ENCODE data around the gene MACROD2. TPM values are rescaled to one million over a fixed set of nuclear protein-coding genes. Genes with fewer than 3 reads are reported as not detected.

Gene MACROD2
- total RNA-seq, 4 donors from 2014 or later: 12.6 to 60.3 (median 18.9) TPM

- Histone ChIP-seq H3K27ac (no peak overlapping the region), H3K36me3 (no peaks in the 10 kb centered on the region), H3K9me3 (no peaks in the 10 kb centered on the region), H3K27me3 (no peaks in the 10 kb centered on the region), H3K4me3 (no peak overlapping the region), H3K4me1 (no peaks in the 10 kb centered on the region)
- 89% methylated on average over 2 of the region's 2 CpGs for WGBS
- DNase-seq (ENCODE audit: low spot score in 2 of 2): no peak
- no peak for TF ChIP-seq POLR2AphosphoS5 (IDR thresholded peaks at IDR 0.05)
- no peak for TF ChIP-seq POLR2A (IDR thresholded peaks at IDR 0.05)
- no peak for TF ChIP-seq CTCF (IDR thresholded peaks at IDR 0.05)
Observed at GRCh38 chr20:15676815-15677214, 1681.5 kb downstream of the MACROD2 start.

GRCh38 chr20:15682690-15683089 is 1687.4 kb downstream of the MACROD2 start:
- Histone ChIP-seq H3K27me3 (no peaks in the 10 kb centered on the region), H3K36me3 (no peaks in the 10 kb centered on the region), H3K27ac (no peak overlapping the region), H3K4me1 (no peaks in the 10 kb centered on the region), H3K9me3 (no peaks in the 10 kb centered on the region), H3K4me3 (no peak overlapping the region)
- no peak for DNase-seq (ENCODE audit: low spot score in 2 of 2)
- TF ChIP-seq CTCF (IDR thresholded peaks at IDR 0.05) (no peak), EP300 (IDR thresholded peaks at IDR 0.05) (no peak), POLR2A (IDR thresholded peaks at IDR 0.05) (no peak), POLR2AphosphoS5 (IDR thresholded peaks at IDR 0.05) (no peak)
- 65% methylated on average over 2 of the region's 2 CpGs for WGBS

- Histone ChIP-seq H3K36me3 (no peaks in the 10 kb centered on the region), H3K9me3 (no peaks in the 10 kb centered on the region), H3K27ac (no peak overlapping the region), H3K4me1 (no peaks in the 10 kb centered on the region), H3K4me3 (no peak overlapping the region), H3K27me3 (no peaks in the 10 kb centered on the region)
- no peak for TF ChIP-seq POLR2AphosphoS5 (IDR thresholded peaks at IDR 0.05)
- TF ChIP-seq EP300 (IDR thresholded peaks at IDR 0.05): no peak
- no peak for TF ChIP-seq POLR2A (IDR thresholded peaks at IDR 0.05)
- TF ChIP-seq CTCF (IDR thresholded peaks at IDR 0.05): no peak
- WGBS: 96% methylated on average over 1 of the region's 1 CpG
- no peak for DNase-seq (ENCODE audit: low spot score in 2 of 2)
Observed at GRCh38 chr20:15692570-15692969, 1697.3 kb downstream of the MACROD2 start.

GRCh38 chr20:15699431-15700146 is 1704.3 kb downstream of the MACROD2 start:
- Histone ChIP-seq H3K27me3 (no peaks in the 10 kb centered on the region), H3K4me1 (peaks cover 7% of the 10 kb centered on the region), H3K36me3 (no peaks in the 10 kb centered on the region), H3K4me3 (peak overlapping the region; percentile 36), H3K27ac (no peak overlapping the region), H3K9me3 (no peaks in the 10 kb centered on the region)
- no peak for DNase-seq (ENCODE audit: low spot score in 2 of 2)
- TF ChIP-seq POLR2AphosphoS5 (IDR thresholded peaks at IDR 0.05) (no peak), EP300 (IDR thresholded peaks at IDR 0.05) (no peak), CTCF (IDR thresholded peaks at IDR 0.05) (no peak), POLR2A (IDR thresholded peaks at IDR 0.05) (no peak)
- WGBS: 57% methylated on average over 15 of the region's 15 CpGs

GRCh38 chr20:15700147-15700765 is 1704.9 kb downstream of the MACROD2 start:
- no peaks in the 10 kb centered on the region for H3K36me3 ChIP-seq
- H3K27ac ChIP-seq: no peak overlapping the region
- WGBS: 44% methylated on average over 16 of the region's 16 CpGs
- DNase-seq (ENCODE audit: low spot score in 2 of 2): no peak
- H3K4me1 ChIP-seq: peaks cover 7% of the 10 kb centered on the region
- H3K27me3 ChIP-seq: no peaks in the 10 kb centered on the region
- H3K9me3 ChIP-seq: no peaks in the 10 kb centered on the region
- peak overlapping the region; percentile 36 for H3K4me3 ChIP-seq
- TF ChIP-seq POLR2A (IDR thresholded peaks at IDR 0.05) (no peak), POLR2AphosphoS5 (IDR thresholded peaks at IDR 0.05) (no peak), EP300 (IDR thresholded peaks at IDR 0.05) (no peak), CTCF (IDR thresholded peaks at IDR 0.05) (no peak)

Measured in suprapubic skin (tissue), 4 donors.